ENCODE results near the gene STRIP1. TPM values are rescaled to one million over a fixed set of nuclear protein-coding genes. Genes with fewer than 3 reads are reported as not detected.

Gene STRIP1
- total and polyA plus RNA-seq, 4 experiments from 2014 or later: 16.5 to 73.3 (median 51.7) TPM

DNA sequence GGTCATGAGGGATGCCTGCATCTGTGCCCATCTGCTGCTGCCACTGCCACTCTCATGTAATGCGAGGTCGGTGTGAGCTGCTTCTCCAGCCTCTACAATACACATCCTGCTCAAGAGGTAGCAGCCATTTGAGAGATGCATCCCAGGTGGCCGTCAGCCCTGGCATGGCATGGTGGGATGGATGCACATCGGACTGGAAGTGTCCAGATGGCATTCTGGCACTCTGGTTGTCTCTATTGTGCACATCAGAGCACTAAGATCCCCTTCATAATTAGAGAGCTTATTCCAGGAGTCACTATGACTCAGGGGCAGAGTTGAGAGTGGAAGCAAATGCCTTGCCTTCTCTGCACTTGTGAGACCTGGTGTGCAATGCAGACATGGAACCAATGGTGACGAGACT lies 3.8 kb downstream of the STRIP1 start:
- peaks cover 27 to 68% of the 10 kb centered on the region in 2 donors for H3K36me3 Mint-ChIP-seq
- ChIA-PET CTCF (ENCODE audit: partially characterized antibody) (interaction anchor here (2.2 to 9.3 kb wide), 2 partner anchors 9 to 17 kb away, joined by 10 to 120 read pairs; no protein-coding TSS in a partner anchor), POLR2A (ENCODE audit: partially characterized antibody) (no interaction called here)
- H3K27me3 ChIP-seq (ENCODE audit: insufficient read depth, low read length): no peaks in the 10 kb centered on the region
- no peak for DNase-seq
- peak overlapping the region in 1 of 7 donors; percentile 43 for H3K27ac Mint-ChIP-seq
- intact Hi-C loops (cut with micrococcal nuclease): no loop called here
- H3K27ac ChIP-seq (ENCODE audit: low read depth, low read length): no peak overlapping the region
- H3K4me3 Mint-ChIP-seq: no peak overlapping the region
- H3K9me3 Mint-ChIP-seq: peaks cover 0 to 2% (median 0%) of the 10 kb centered on the region in 8 donors
- H3K4me3 ChIP-seq (ENCODE audit: low read length in 2 of 2): no peak overlapping the region
- H3K9me3 ChIP-seq (ENCODE audit: control insufficient read depth in 1 of 2, low read length in 2 of 2): no peaks in the 10 kb centered on the region
- H3K27me3 Mint-ChIP-seq: no peaks in the 10 kb centered on the region
- H3K4me1 ChIP-seq (ENCODE audit: insufficient read depth, low read length): peaks cover 26% of the 10 kb centered on the region
- peaks cover 56% of the 10 kb centered on the region for H3K36me3 ChIP-seq (ENCODE audit: insufficient read depth, low read length)
- H3K4me1 Mint-ChIP-seq: peaks cover 24 to 35% (median 31%) of the 10 kb centered on the region in 4 donors

DNA sequence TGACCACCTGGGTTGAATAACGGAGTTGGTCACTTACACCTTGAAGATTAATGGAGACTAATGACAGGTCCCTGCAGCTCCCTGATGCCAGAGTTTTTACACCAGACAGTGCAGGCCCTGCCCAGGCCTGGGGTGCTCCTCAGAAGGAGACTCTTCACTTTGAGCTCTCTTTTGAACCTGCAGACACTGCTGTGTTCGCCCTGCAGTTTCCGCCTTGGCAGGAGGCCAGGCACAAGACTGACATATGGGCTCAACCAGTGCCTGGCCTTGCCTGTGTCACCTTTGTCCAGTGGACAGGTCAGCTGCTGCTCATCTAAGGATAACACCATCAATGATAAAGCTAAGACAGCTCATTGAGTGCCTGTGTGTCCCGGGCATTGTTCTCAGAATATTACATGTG lies 5.2 kb downstream of the STRIP1 start:
- ChIA-PET POLR2A (ENCODE audit: partially characterized antibody) (no interaction called here), CTCF (ENCODE audit: partially characterized antibody) (interaction anchor here (1.0 to 9.3 kb wide), 2 partner anchors 16 to 65 kb away, joined by 5 to 120 read pairs; no protein-coding TSS in a partner anchor)
- Histone ChIP-seq H3K27me3 (ENCODE audit: insufficient read depth, low read length) (no peaks in the 10 kb centered on the region), H3K4me1 (ENCODE audit: insufficient read depth, low read length) (peaks cover 17% of the 10 kb centered on the region), H3K36me3 (ENCODE audit: insufficient read depth, low read length) (peaks cover 69% of the 10 kb centered on the region), H3K9me3 (ENCODE audit: control insufficient read depth in 1 of 2, low read length in 2 of 2) (no peaks in the 10 kb centered on the region), H3K27ac (ENCODE audit: low read depth, low read length) (no peak overlapping the region), H3K4me3 (ENCODE audit: low read length in 2 of 2) (no peak overlapping the region)
- DNase-seq: no peak
- peaks cover 0 to 2% (median 0%) of the 10 kb centered on the region in 8 donors for H3K9me3 Mint-ChIP-seq
- H3K36me3 Mint-ChIP-seq: peaks cover 36 to 73% of the 10 kb centered on the region in 2 donors
- no peak overlapping the region for H3K27ac Mint-ChIP-seq
- no peaks in the 10 kb centered on the region for H3K27me3 Mint-ChIP-seq
- intact Hi-C loops (cut with micrococcal nuclease): no loop called here
- peaks cover 14 to 23% (median 18%) of the 10 kb centered on the region in 4 donors for H3K4me1 Mint-ChIP-seq
- no peak overlapping the region for H3K4me3 Mint-ChIP-seq

DNA sequence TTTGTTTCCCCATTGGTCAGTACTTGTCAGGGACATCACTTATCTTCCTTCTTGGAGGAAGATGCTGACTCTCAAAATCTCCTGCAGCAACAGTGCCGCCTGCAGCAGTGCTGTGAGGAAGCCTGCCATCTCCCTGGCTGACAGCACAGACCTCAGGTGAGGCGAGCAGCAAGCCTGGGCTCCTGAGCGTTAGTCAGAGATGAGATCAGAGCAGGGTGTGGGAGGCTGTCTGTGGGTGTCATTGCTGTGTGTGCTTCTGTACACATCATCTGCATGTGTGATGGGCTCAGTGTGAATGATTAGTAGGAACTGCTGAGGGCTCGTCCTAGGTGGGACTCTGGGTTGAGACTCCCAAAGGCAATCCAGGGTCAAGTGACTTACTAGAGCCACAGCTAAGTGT lies 6.1 kb downstream of the STRIP1 start:
- Mint-ChIP-seq H3K36me3 (peaks cover 38 to 76% of the 10 kb centered on the region in 2 donors), H3K4me1 (peaks cover 10 to 17% (median 13%) of the 10 kb centered on the region in 4 donors), H3K9me3 (peaks cover 0 to 2% (median 0%) of the 10 kb centered on the region in 8 donors), H3K4me3 (no peak overlapping the region), H3K27me3 (no peaks in the 10 kb centered on the region), H3K27ac (no peak overlapping the region)
- H3K4me1 ChIP-seq (ENCODE audit: insufficient read depth, low read length): peaks cover 12% of the 10 kb centered on the region
- no peak overlapping the region for H3K27ac ChIP-seq (ENCODE audit: low read depth, low read length)
- no peaks in the 10 kb centered on the region for H3K27me3 ChIP-seq (ENCODE audit: insufficient read depth, low read length)
- intact Hi-C loops (cut with micrococcal nuclease): no loop called here
- ChIA-PET CTCF (ENCODE audit: partially characterized antibody) (interaction anchor here (1.3 to 9.3 kb wide), 3 partner anchors 10 to 65 kb away, joined by 4 to 120 read pairs (median 4); no protein-coding TSS in a partner anchor), POLR2A (ENCODE audit: partially characterized antibody) (no interaction called here)
- H3K4me3 ChIP-seq (ENCODE audit: low read length in 2 of 2): no peak overlapping the region
- no peaks in the 10 kb centered on the region for H3K9me3 ChIP-seq (ENCODE audit: control insufficient read depth in 1 of 2, low read length in 2 of 2)
- H3K36me3 ChIP-seq (ENCODE audit: insufficient read depth, low read length): peaks cover 76% of the 10 kb centered on the region
- DNase-seq: no peak

DNA sequence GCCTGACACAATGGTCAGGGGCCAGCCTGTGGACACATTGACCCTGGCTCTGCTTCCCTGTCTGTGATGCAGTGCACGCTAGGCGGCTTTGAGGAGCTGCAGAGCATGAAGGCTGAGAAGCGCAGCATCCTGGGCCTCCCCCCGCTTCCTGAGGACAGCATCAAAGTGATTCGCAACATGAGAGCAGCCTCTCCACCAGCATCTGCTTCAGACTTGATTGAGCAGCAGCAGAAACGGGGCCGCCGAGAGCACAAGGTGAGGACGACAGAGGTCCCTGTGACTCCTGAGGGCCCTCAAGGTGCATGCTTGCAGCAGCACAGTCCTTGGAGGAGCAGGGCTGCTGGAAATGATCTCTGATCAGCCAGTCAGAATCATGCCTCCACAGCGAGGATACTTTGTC lies 8.6 kb downstream of the STRIP1 start:
- CTCF ChIA-PET (ENCODE audit: partially characterized antibody): interaction anchor here (9.3 kb wide), 1 partner anchor 12 kb away, joined by 120 read pairs; no protein-coding TSS in a partner anchor
- H3K36me3 Mint-ChIP-seq: peaks cover 55 to 83% of the 10 kb centered on the region in 2 donors
- POLR2A ChIA-PET (ENCODE audit: partially characterized antibody): interaction anchor here (2.4 kb wide), 1 partner anchor 8 kb away, joined by 8 read pairs; the partner anchor contains the start of gene STRIP1
- Histone ChIP-seq H3K4me3 (ENCODE audit: low read length in 2 of 2) (no peak overlapping the region), H3K4me1 (ENCODE audit: insufficient read depth, low read length) (no peaks in the 10 kb centered on the region), H3K36me3 (ENCODE audit: insufficient read depth, low read length) (peaks cover 86% of the 10 kb centered on the region), H3K27ac (ENCODE audit: low read depth, low read length) (no peak overlapping the region), H3K27me3 (ENCODE audit: insufficient read depth, low read length) (no peaks in the 10 kb centered on the region), H3K9me3 (ENCODE audit: control insufficient read depth in 1 of 2, low read length in 2 of 2) (no peaks in the 10 kb centered on the region)
- no peaks in the 10 kb centered on the region for H3K27me3 Mint-ChIP-seq
- peaks cover 0 to 2% (median under 1%) of the 10 kb centered on the region in 4 donors for H3K4me1 Mint-ChIP-seq
- no peak for DNase-seq
- no peak overlapping the region for H3K27ac Mint-ChIP-seq
- peaks cover 0 to 2% (median 0%) of the 10 kb centered on the region in 8 donors for H3K9me3 Mint-ChIP-seq
- no peak overlapping the region for H3K4me3 Mint-ChIP-seq
- intact Hi-C loops (cut with micrococcal nuclease): no loop called here

DNA sequence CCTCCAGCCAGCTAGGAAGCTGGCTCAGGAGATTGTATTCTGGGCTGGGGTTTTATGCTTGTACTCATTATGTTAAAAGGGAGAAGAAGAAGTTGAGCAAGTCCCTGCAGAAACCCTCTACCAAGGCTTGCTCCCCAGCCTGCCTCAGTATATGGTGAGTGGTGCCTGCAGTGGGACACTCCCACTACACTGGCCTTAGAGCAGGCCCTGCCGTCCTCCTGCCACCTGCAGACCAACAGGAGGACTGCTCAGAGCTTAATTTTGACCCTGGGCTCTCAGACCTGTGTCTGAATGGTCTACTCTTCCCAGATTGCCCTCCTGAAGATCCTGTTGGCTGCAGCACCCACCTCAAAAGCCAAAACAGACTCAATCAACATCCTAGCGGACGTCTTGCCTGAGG lies 13.0 kb downstream of the STRIP1 start:
- CTCF ChIA-PET (ENCODE audit: partially characterized antibody): interaction anchor here (1.3 to 5.3 kb wide), 2 partner anchors 11 to 15 kb away, joined by 6 to 35 read pairs; no protein-coding TSS in a partner anchor
- Mint-ChIP-seq H3K36me3 (peaks cover 59 to 83% of the 10 kb centered on the region in 2 donors), H3K4me3 (no peak overlapping the region), H3K27ac (no peak overlapping the region), H3K9me3 (no peaks in the 10 kb centered on the region), H3K27me3 (no peaks in the 10 kb centered on the region), H3K4me1 (no peaks in the 10 kb centered on the region)
- Histone ChIP-seq H3K9me3 (ENCODE audit: control insufficient read depth in 1 of 2, low read length in 2 of 2) (no peaks in the 10 kb centered on the region), H3K36me3 (ENCODE audit: insufficient read depth, low read length) (peaks cover 75% of the 10 kb centered on the region), H3K4me3 (ENCODE audit: low read length in 2 of 2) (no peak overlapping the region), H3K4me1 (ENCODE audit: insufficient read depth, low read length) (no peaks in the 10 kb centered on the region), H3K27ac (ENCODE audit: low read depth, low read length) (no peak overlapping the region), H3K27me3 (ENCODE audit: insufficient read depth, low read length) (no peaks in the 10 kb centered on the region)
- POLR2A ChIA-PET (ENCODE audit: partially characterized antibody): interaction anchor here (5.7 kb wide), 1 partner anchor 12 kb away, joined by 33 read pairs; the partner anchor contains the start of gene STRIP1
- DNase-seq: no peak
- intact Hi-C loops (cut with micrococcal nuclease): no loop called here

DNA sequence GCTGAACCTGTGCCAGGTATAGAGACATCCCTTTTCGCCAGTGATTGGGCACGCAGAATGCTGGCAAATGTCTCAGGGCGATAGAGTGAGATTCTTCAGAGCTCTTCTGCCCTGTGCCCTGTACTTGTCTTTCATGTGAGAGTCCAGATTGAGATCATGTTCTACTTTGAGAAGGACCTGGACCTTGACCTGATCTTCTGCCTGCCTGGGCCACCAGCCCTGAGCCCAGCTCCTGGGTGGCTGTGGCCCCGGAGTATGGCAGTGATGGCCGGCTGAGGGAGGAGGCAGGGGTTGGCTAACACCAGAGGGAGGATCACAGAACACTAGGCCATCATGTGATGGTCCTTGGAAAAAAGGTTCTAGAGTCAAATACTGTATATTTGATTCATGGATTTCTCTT lies 13.8 kb downstream of the STRIP1 start:
- H3K27ac Mint-ChIP-seq: no peak overlapping the region
- Histone ChIP-seq H3K4me3 (ENCODE audit: low read length in 2 of 2) (no peak overlapping the region), H3K36me3 (ENCODE audit: insufficient read depth, low read length) (peaks cover 74% of the 10 kb centered on the region), H3K27me3 (ENCODE audit: insufficient read depth, low read length) (no peaks in the 10 kb centered on the region), H3K27ac (ENCODE audit: low read depth, low read length) (no peak overlapping the region), H3K9me3 (ENCODE audit: control insufficient read depth in 1 of 2, low read length in 2 of 2) (no peaks in the 10 kb centered on the region), H3K4me1 (ENCODE audit: insufficient read depth, low read length) (no peaks in the 10 kb centered on the region)
- DNase-seq: no peak
- intact Hi-C loops (cut with micrococcal nuclease): no loop called here
- H3K4me1 Mint-ChIP-seq: peaks cover 0 to under 1% (median 0%) of the 10 kb centered on the region in 4 donors
- H3K4me3 Mint-ChIP-seq: no peak overlapping the region
- H3K9me3 Mint-ChIP-seq: no peaks in the 10 kb centered on the region
- ChIA-PET CTCF (ENCODE audit: partially characterized antibody) (interaction anchor here (1.3 to 5.3 kb wide), 2 partner anchors 11 to 14 kb away, joined by 6 to 35 read pairs; no protein-coding TSS in a partner anchor), POLR2A (ENCODE audit: partially characterized antibody) (interaction anchor here (5.7 kb wide), 1 partner anchor 13 kb away, joined by 33 read pairs; the partner anchor contains the start of gene STRIP1)
- no peaks in the 10 kb centered on the region for H3K27me3 Mint-ChIP-seq
- H3K36me3 Mint-ChIP-seq: peaks cover 65 to 86% of the 10 kb centered on the region in 2 donors

DNA sequence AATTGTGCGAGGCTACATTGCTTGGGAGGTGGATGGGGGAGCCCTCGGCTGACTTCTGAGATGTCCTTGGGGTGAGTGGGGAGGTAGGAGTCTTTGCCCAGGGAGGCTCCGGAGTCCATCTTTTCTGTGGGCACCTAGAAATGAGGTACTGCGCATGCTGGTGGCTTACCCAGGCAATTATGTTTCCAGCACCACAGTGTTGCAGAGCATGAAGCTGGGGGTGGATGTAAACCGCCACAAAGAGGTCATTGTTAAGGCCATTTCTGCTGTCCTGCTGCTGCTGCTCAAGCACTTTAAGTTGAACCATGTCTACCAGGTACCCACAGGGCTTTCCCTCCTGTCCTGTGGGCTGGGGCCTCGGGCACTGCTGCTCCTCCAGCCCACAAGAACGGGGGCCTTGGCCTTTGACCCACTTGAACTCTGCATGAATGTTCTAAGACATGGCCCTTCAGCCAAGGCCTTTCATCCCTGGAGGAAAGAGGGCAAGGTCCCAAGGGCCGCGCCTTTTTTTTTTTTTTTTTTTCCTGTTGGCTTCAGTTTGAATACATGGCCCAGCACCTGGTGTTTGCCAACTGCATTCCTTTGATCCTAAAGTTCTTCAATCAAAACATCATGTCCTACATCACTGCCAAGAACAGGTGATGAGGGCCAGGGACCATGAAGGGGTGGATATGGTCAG lies 14.6 kb downstream of the STRIP1 start:
- Mint-ChIP-seq H3K9me3 (no peaks in the 10 kb centered on the region), H3K27ac (no peak overlapping the region), H3K4me3 (no peak overlapping the region), H3K36me3 (peaks cover 66 to 87% of the 10 kb centered on the region in 2 donors), H3K27me3 (no peaks in the 10 kb centered on the region), H3K4me1 (peaks cover 1 to 8% (median 3%) of the 10 kb centered on the region in 4 donors)
- Histone ChIP-seq H3K27me3 (ENCODE audit: insufficient read depth, low read length) (no peaks in the 10 kb centered on the region), H3K9me3 (ENCODE audit: control insufficient read depth in 1 of 2, low read length in 2 of 2) (no peaks in the 10 kb centered on the region), H3K36me3 (ENCODE audit: insufficient read depth, low read length) (peaks cover 74% of the 10 kb centered on the region), H3K4me3 (ENCODE audit: low read length in 2 of 2) (no peak overlapping the region), H3K4me1 (ENCODE audit: insufficient read depth, low read length) (no peaks in the 10 kb centered on the region), H3K27ac (ENCODE audit: low read depth, low read length) (no peak overlapping the region)
- POLR2A ChIA-PET (ENCODE audit: partially characterized antibody): interaction anchor here (5.7 kb wide), 1 partner anchor 14 kb away, joined by 33 read pairs; the partner anchor contains the start of gene STRIP1
- CTCF ChIA-PET (ENCODE audit: partially characterized antibody): interaction anchor here (5.3 to 12.2 kb wide), 2 partner anchors 10 to 11 kb away, joined by 35 to 120 read pairs; partner anchors contain the start of gene STRIP1
- no peak for DNase-seq
- intact Hi-C loops (cut with micrococcal nuclease): no loop called here

Data from CD4-positive, alpha-beta memory T cell (primary cell).